HG03520 (cell line): ENCODE measurements around the gene HYAL1.
A peak's percentile ranks its signal among the peaks of the same experiment; 100 is the strongest.

Source experiments
- ATAC-seq: cut with Tn5 transposase; IDR thresholded peaks from one replicate; pipeline ENCODE4 v1.9.1; 2021; ENCODE audit warnings: mild to moderate bottlenecking, moderate library complexity; ENCODE audit not compliant: unreplicated experiment

The HYAL1 gene

GRCh38 chr3:50334339-50335075 lies 31.1 kb upstream of the HYAL1 start:
- no peak for ATAC-seq

- no peak for ATAC-seq
Observed at GRCh38 chr3:50333744-50334328, 30.5 kb upstream of the HYAL1 start.

GRCh38 chr3:50331364-50331907 lies 28.1 kb upstream of the HYAL1 start:
- ATAC-seq = no peak

- ATAC-seq = no peak
Observed at GRCh38 chr3:50330330-50330729, 27.0 kb upstream of the HYAL1 start.

- ATAC-seq = peak; percentile 72
Observed at GRCh38 chr3:50327943-50328691, 24.7 kb upstream of the HYAL1 start, which contains the start of gene TUSC2. TSS of gene TUSC2 (minus strand) at chr3:50328223. CDS start at chr3:50328099, 124 bp downstream.

- no peak for ATAC-seq
Observed at GRCh38 chr3:50327129-50327528, 23.8 kb upstream of the HYAL1 start.

- no peak for ATAC-seq
Observed at GRCh38 chr3:50326182-50326541, 22.8 kb upstream of the HYAL1 start.

- ATAC-seq = no peak
Observed at GRCh38 chr3:50325497-50326181, 22.3 kb upstream of the HYAL1 start.

GRCh38 chr3:50325113-50325480 lies 21.7 kb upstream of the HYAL1 start:
- ATAC-seq = no peak

- no peak for ATAC-seq
Observed at GRCh38 chr3:50324351-50325112, 21.2 kb upstream of the HYAL1 start.

- no peak for ATAC-seq
Observed at GRCh38 chr3:50323614-50324199, 20.3 kb upstream of the HYAL1 start.

GRCh38 chr3:50323092-50323600 lies 19.8 kb upstream of the HYAL1 start:
- no peak for ATAC-seq

GRCh38 chr3:50322386-50323091 lies 19.2 kb upstream of the HYAL1 start, which contains the start of gene HYAL2:
TSS of gene HYAL2 (minus strand) at chr3:50322745. CDS start at chr3:50320489, 2,256 bp downstream.
- ATAC-seq = no peak

GRCh38 chr3:50322115-50322385 lies 18.7 kb upstream of the HYAL1 start:
- ATAC-seq = no peak

- peak; percentile 59 for ATAC-seq
Observed at GRCh38 chr3:50321336-50322114, 18.2 kb upstream of the HYAL1 start.

GRCh38 chr3:50320853-50321335 lies 17.5 kb upstream of the HYAL1 start:
- peak; percentile 37 for ATAC-seq

GRCh38 chr3:50319894-50320625 lies 16.7 kb upstream of the HYAL1 start:
- no peak for ATAC-seq
